Right renal pelvis (tissue), 4 donors: Measurements from ENCODE around the gene RNU6-8. TPM values are rescaled to one million over a fixed set of nuclear protein-coding genes. Genes with fewer than 3 reads are reported as not detected.

ENCODE experiments used
- DNase-seq, 4 donors: peaks; one replicate each; pipeline ENCODE4 v3.0.0-alpha.2; 2013; ENCODE audit warnings: low read depth in 4 of 4, low spot score in 3 of 4, missing footprints in 1 of 4
- polyA plus RNA-seq, 4 donors: library from polyadenylated mRNA; unstranded; fragments of 120-200 nt; gene quantifications; one replicate each; pipeline ENCODE4 v1.2.1, GENCODE V29; 2013; ENCODE audit not compliant: insufficient read length in 4 of 4

Gene RNU6-8
- polyA plus RNA-seq, 4 donors = not detected

DNA sequence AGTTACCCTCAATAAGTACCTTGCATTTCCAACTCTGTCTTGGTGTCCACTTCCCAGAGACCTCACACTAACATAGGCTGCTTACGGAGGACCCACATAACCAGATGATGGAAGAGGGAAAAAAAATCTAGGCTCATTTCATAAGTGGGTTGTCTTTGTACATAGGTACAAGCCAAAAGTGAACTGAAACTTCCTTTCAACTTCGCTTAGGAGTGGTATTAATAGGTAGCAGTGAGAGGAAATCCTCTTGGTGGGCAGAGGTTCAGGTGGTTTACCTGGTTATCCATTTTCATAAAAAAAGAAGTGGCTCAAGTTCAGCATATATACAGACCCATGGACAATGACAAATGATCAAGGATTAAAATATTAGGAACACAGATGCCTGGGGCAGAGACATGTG lies 37.0 kb downstream of the RNU6-8 start:
- DNase-seq = no peak

Other genes starting within 250 kb of the RNU6-8 start
- gene ARHGAP5, start 126.0 kb downstream of the RNU6-8 start, polyA plus RNA-seq = 100 to 1,000 TPM; 102 to 126 (median 110) TPM
- gene RNU6-7, start 1.2 kb downstream of the RNU6-8 start, polyA plus RNA-seq = not detected
- gene AKAP6, start 126.0 kb upstream of the RNU6-8 start, polyA plus RNA-seq = 1 to 10 TPM; 2.8 to 3.7 (median 3.1) TPM